ENCODE results near the gene ETS2.

Gene ETS2

DNA sequence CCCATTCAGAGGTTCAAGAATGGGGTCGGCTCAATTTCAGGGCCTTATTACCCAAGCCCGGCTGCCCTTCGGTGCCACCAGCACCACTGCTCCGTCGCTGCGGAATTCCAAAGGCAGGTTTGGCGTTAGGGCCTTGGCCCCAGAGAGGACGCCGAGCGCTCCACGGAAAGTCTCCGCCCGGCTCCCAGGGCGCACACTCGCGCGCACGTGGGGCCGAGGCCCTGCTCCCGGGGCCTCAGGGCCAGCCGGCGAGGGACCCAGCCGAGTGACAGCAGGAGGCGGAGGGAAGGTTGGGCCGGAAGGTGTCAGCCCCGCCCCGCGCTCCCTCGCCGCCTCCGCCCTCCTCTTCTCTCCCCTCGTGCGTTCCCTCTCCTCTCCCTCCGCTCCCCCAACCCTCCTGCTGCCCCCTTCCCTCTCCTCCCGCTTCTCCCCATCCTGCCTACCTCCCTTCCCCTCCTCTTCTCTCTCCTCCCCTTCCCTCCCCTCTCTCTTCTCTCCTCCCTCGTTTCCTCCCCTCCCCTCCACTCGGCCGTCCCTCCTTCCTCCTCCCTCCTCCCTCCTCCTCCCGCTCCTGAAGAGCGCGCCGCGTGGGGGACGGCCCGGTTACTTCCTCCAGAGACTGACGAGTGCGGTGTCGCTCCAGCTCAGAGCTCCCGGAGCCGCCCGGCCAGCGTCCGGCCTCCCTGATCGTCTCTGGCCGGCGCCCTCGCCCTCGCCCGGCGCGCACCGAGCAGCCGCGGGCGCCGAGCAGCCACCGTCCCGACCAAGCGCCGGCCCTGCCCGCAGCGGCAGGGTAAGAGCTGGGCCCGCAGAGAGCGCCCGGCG is at the start of gene ETS2:
Gene ETS2 (plus strand): TSS at position 602 of the 825 bp plus-strand sequence. CDS start 4,106 bp downstream, outside the sequence.
- DNase-seq (ENCODE audit: low read depth): peak; percentile 69

DNA sequence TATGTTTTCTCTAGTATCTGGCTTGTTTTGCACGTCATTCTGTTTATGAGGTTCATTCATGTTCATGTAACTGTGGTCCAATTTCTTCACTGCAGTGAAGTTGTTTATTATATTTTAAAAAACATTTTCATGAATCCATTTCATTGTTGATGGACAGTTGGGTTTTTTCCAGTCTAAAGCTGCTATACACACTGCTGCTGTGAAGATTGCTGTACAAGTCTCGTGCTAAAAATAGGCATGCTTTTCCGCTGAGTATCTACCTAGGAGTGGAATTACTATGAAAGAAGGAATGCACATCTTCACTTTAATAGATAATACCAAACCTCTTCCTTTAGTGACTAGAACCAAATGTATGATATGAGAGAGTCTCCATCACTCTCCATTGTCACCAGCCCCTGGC is 49.0 kb upstream of the ETS2 start:
- no peak for DNase-seq (ENCODE audit: low read depth)

DNA sequence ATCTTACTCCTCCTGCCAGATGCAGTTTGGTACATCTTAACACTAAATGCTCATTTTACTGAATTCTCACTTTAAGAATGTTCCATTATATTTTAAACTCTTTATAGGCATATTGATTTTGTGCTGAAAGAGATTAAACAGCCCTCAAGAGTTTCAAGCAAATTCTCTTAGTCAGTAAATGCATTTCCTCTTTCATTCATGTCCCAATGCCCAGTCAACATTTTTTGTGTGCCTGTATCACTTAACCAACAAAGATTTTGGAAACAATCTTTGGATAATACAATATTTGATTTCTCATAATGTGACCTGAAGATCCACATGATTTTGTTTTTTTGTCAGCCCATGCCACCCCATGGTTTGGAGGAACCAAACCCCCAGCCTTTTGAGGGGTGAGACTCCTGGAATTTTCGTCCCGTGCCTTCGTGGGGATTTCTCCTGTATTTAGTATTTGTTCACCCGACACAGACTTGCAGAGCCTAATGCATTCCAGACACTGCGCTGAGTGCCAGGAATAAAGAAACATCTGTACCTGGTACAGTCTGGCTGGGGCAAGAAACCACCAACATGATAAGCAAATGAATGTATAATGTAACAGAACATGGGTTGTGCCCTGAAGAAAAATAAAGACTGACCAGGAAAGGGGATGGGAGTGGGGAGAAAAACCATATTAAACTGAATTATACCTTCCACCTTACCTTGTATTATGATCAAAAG is 47.1 kb upstream of the ETS2 start:
- no peak for DNase-seq (ENCODE audit: low read depth)

DNA sequence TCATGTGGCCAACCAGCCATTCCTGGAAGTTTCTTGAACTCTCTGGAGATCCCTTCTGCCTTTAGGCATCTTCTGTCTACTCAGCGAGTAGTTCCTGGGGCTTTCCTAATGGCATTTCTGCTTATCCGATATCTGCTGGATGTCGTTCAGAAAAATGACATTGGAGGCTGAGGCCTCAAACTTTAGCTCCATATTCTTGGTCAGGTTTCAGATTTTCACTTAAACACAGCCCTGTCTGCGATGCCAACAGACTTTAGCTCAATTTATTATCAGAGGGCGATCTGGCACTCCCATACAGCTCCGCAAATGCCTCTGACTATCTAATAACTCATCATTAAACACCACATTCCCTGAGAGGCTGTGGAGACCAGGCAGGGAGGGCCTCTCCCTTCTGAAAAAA is 46.3 kb upstream of the ETS2 start:
- DNase-seq (ENCODE audit: low read depth): no peak

DNA sequence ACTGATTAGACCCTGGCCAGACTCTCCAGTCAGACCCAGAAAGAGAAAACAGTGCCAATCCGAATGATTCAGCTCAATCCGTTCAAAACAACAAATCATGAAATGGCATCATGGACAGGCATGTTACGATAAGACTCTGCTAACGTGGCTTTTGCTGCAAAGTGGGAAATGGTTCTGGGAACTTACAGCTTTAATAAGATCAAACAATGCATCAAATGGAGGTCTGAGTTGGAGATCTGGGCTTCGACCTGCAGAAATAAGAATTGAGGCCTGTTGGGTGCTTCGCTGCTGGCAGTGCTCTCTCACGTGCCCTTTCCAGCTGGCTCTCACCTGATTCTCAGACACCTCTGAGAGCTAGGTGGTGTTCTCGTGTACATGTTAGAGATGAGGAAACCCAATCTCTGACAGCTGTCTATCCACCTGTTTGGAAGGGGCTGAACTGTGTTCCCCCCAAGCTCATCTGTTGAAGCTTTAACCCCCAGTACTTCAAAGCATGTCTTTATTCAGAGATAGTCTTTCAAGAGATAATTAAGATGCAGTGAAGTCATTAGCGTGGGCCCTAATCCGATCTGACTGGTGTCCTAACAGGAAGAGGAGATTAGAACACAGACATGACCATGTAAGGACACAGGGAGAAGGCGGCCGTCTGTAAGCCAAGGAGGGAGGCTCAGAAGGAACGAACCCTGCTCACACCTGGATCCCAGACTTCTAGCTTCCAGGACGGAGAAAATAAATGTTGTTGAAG is 45.5 kb upstream of the ETS2 start:
- DNase-seq (ENCODE audit: low read depth): no peak

DNA sequence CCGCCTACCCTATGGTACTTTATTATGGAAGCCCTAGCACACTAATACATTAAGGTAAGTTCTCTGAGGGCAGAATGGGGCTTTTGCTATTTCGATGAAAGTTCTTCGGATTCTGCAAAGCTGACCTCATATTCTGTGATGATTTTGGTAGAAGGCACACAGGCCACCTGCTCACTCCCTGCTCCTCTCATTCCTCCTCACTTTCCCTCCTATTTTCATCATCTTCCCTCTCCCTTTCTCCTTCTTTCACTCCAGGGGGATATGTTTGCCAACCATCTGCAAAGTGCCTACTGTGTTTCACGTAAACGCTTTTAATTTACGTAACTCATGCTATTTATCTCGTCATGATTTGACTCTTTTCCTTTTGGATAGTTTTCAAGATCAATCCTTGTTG is 45.0 kb upstream of the ETS2 start:
- DNase-seq (ENCODE audit: low read depth): no peak

DNA sequence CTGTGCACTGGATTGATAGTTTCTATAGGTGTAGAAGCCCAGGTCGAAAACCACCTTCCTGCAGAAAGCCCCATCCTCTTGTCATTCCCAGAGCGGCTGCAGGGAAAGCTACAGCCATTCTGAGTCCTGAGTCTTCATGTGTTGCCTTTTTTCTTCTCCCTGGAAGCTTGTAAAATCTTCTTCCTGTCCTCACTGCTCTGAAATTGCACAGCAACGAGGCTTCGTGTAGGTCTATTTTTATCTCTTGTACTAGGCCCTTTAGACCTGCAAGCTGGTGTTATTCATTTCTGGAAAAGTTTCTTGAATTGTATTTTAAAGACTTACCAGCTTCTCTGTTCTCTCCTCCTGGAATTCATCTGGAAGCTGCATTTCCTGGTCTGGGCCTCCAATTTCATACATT is 44.2 kb upstream of the ETS2 start:
- DNase-seq (ENCODE audit: low read depth): no peak

DNA sequence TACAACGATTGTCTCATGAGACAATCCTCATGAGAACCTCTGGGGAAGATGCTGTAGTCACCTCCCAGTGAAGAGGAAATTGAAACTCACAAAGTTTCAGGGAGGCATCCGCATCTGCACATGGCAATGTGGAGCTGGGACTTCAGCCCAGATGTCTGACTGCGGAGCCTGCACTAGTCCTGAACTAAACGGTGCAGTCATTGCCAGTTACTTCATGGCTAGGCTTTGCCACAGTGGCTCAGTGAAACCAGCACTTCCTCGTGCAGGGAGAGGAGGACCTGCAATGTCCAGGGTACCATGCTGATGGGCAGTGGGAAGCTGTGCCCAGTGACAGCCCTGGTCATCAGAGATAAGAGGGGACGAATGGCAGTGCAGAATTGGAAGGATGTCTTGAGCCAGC is 40.7 kb upstream of the ETS2 start:
- DNase-seq (ENCODE audit: low read depth): no peak

DNA sequence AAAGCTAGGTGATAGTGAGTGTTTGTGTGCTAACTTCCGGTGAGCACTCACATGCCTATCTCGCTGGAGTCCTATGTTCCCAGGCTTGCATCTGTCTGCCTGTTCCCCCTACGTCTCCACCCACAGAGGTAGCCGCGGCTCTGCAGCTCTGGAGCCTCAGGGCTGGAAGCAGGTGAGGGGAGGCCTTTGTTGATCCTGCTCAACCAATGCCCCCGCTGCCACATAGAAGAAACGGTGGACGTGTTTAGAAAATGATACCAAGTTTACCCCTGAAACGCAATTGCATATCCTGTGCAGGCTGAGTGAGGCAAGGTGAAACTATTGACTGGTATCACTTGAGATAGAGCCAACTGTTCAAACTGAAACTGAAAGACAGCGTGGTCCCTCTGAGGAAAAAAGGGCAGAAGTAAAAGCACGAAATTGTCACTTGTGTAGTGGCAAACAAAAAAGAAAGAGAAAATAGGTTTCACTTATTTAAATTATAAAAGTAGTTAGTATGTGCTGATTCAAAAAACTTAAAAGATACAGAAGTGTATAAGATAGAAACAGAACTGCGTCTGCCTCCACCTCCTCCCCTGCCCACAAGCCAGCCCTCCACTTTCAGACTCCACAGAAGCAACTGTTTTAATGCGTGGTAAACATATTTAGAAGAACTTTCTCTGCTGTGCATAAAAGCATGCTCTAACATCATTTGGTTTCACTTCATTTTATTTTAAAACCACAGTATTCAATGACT is 38.6 kb upstream of the ETS2 start:
- no peak for DNase-seq (ENCODE audit: low read depth)

DNA sequence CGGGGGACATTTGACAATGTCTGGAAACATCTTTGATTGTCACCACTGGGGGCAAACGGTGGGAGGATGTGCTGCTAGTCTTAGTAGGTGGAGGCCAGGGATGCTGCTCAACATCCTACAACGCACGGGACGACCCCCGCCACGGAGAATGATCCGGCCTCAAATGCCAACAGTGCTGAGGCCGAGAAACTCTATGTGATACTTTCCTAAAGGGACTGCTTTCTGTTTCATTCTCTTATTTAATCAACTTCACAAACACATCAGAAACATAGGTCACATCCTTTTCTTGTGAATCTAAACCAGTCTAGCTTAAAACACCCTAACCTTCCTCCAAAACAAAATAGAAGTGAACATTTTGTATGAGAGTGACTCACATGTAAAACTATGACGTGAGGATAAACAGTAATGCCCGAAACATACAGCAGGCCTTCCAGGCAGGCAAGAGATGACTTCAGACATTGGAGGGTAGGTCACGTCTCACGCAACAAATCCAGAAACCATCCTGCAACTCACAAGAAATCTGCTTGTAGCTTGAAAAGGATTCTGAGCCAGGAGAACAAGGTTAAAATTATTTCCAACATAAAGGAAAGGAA is 37.2 kb upstream of the ETS2 start:
- peak; percentile 51 for DNase-seq (ENCODE audit: low read depth)

DNA sequence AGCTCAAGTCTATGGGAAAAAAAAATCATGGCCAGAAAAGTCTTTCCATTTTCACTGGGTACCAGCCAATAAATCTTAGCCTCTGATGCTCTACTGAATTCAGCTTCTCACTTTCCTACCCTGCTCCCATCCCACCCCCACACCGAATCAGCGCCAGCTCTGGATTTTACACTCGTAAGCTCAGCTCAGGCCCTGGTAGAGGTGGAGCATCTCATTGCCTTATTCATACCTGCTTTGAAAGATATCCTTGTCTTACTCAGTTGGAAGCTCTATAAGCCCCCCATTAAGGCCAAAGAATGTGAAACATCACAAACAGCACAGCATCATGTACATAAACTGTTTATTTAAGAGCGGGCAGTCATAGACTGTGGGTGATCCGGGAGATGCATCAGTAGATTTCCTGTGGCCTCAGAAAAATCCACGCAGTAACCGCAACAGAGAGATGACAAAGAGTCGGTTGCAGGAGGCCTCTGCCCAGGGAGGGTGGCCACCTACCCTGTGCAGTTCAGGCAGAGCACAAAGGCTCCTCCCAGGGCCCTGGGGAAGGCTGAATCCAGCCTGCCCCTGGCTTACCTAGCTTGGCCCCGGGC is 36.4 kb upstream of the ETS2 start:
- no peak for DNase-seq (ENCODE audit: low read depth)

DNA sequence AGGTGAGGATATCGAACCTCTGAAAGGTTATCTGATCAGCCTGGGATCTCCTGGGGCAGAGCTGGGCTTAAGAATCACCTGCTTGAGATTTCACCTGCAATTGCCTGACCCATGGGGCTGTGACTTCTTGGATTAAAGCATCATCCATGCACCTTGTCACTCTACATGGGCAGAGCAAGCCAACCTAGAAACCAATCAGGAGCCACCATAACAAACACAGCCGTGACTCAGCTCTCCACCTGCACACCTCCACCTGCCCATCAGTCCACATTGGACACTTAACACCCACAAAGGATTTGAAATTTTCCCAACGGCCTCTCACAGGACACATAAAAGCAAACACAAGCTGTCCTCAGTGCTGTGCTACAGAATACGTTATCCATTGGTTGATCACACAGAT is 35.1 kb upstream of the ETS2 start:
- no peak for DNase-seq (ENCODE audit: low read depth)

DNA sequence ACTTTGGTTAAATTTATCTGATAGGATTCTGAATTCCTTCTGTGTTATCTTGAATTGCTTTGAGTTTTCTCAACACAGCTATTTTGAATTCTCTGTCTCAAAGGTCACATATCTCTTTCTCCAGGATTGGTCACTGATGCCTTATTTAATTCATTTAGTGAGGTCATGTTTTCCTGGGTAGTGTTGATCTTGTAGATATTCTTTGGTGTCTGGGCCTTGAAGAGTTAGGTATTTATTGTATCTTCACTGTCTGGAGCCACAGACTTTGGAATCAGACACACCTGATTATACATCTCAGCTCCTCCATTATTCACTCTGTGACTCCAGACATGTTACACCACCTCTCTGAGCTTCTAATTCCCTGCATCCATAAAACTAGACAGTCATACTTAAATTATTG is 34.2 kb upstream of the ETS2 start:
- no peak for DNase-seq (ENCODE audit: low read depth)

DNA sequence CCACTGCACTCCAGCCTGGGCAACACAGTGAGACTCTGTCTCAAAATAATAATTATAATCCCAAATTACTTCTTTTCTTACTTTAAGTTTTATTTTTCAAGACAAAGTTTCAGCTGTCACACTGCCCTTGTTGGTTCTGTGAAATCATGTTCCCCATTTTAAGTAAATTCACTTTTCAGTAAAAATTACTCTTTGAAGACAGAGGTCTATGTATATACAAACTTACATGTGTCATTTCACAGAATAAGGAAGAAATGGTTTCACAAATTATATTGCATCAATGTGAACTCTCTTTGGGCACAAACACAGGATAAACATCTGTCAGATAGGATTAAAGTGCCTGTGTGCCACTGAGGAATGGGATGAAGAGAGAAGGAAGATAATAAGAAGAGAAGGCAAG is 33.1 kb upstream of the ETS2 start:
- no peak for DNase-seq (ENCODE audit: low read depth)

DNA sequence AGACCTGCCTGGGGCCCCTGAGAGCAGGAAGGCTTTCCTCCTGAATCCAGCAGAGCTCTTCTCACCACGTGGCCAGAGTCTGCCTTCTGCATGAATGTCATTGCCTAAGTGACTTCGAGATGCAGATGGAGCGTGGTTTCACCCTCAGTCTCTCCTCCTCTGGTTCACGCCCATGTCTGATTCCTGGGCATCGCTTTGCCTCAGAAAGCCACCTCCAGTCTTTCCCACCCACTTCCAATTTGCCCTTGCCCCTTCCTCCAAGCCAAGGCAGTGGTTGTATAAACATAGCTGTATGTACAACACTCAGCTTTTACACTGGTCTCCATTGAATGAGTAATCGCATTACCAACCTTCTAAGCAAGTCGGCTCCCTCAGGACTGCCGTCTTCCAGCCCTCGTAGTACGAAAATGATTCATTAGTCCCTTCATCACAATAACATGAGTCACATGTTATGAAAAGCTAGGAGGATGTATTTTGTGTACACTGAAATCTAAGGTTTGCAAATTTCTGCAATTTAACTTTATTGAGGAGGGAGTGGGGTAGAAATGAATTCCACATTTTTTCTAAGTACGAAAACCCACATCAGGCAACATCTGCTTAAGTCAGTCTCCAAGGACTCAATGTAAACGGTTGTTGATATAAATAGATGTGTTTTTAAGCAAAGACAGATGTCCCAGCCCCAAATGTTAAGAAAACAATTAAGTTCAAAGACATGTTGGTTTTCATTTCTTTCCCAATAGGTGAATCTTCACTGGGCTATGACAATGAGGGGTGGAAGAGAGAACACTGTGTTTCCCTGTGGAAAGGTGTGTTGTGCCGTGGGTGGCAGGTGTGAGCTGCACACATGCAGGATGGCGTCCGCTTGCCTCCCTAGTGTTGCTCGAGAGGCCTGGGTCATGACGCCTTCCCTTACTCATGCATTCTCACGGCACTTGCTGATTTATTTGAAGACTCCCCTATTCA is 32.3 kb upstream of the ETS2 start:
- peak; percentile 95 for DNase-seq (ENCODE audit: low read depth)

DNA sequence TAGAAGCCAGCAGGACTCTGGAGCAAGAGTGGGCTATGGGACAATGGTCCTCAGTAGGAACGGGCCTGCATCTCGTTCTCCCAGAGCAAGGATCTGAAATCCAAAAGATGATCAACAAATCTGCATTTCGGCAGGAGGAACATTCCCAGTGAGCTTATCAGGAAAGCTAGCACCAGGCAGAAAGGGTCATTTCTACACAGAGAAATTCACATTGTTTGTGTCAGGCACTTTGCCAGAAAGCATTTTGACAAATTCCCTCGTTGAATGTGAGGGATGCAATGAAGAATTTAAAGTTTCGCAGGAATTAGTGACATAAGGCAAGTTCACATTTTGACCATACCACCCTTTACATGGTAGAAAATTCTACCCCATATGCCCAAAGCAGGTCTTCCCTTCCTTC is 31.6 kb upstream of the ETS2 start:
- no peak for DNase-seq (ENCODE audit: low read depth)

DNA sequence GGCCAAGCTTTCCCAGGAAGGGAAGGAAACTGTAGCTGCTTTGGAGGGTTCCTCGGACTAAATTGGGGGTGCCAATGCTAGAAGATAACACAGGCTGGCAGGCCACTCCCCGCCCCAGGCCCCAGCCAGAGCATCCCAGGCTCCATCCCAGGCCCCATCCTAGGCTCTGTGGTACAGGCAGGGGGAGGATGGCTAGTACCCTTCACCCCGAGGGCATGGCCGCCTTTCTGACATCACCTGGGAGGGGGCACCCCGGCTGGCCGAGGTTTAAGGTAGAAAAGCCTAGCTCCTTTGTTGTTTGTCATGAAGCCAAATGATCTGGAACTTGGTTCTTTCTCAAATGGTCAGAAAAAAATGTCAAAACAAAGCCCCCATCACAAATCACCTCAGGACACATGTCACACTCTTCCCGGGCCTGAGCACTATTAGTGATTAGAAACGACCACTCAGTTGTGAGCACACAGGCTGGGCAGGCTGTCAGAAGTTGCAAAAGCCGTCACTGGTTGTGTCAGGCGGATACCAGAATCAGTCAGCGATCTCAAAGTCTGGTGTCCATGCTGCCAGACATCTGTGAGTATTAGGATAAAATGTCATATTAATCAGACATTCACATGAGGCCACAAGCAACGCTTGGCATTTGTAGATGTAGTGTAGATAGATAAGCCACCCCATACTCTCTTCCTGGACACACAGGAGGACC is 31.0 kb upstream of the ETS2 start:
- no peak for DNase-seq (ENCODE audit: low read depth)

DNA sequence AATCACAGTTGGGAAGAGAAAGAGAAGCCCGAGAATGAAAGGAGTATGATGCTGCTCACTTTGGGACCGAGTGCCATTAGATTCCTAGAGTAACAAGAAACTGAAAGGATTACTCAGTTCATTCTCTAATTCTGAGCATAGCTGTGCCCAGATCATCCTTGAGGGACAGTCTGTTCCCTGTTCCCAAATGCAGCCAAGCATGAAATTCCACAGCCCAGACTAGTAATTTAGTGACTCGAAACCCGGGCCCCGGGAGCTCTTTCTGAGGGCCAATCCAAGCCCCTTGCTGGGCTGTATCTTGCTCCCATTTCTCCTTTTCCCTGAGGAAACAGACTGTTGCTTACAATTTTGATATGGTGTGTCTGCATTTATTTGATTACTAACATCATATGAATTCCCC is 30.0 kb upstream of the ETS2 start:
- no peak for DNase-seq (ENCODE audit: low read depth)

DNA sequence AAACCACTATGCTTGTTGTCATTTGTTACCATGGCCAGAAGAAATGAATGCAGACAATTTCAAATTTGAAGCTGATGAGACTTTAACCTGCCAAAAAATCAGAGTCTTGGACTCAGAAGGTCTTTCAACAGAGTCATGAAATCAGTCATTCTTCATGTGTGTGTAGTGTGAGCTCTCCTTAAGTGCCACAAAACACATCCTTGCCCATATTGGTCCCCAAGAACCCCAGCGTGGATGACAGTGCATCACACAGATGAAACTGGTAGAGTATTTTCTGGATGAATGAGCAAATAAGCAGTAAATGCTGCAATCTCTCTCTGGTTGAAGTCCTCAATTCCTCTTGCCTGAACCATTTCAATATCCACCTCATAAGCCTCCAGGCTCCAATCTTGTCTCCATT is 28.7 kb upstream of the ETS2 start:
- DNase-seq (ENCODE audit: low read depth): no peak

DNA sequence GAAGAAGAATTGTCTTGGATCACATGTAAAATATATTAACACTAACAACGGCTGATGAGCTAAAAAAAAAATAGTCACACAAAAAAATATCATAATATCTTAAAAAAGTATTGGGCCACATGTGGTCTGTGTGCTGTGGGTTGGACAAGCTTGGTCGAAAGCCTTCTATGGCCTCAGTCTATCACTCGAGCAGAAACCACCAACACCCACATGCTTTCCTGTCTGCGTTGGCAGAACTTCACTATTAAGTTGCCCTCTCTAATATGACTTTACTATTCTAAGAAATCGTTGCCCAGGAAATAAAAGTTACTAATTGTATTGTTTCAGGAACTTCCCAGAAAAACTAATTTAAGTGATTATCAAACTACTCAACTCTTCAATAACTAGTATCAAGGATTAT is 28.2 kb upstream of the ETS2 start:
- no peak for DNase-seq (ENCODE audit: low read depth)
